HCT116 (cell line): ENCODE data around the gene SPIB. TPM values are rescaled to one million over a fixed set of nuclear protein-coding genes. Genes with fewer than 3 reads are reported as not detected.

Experiments
- ATAC-seq: fragments of 200-7000 bp; cut with Tn5 transposase; 2 replicates; pipeline ENCODE4 v1.9.1; 2020; ENCODE audit warnings: mild to moderate bottlenecking, moderate library complexity
- BruUV-seq: library from RNA; stranded (reverse); fragments of 400-500 nt; replicated peaks from 2 replicates; lab custom pipeline; 2021; lab: Mats Ljungman, UMichigan
- CTCF ChIA-PET: fragments of 300-600 bp; sonication (Branson Sonifier 250); formaldehyde crosslinking; loops from one replicate; lab custom pipeline; 2021; ENCODE audit warnings: antibody characterized with exemption; lab: Charles Lee
- POLR2A ChIA-PET: fragments of 300-600, 350-600 bp; sonication (Branson Sonifier 250); formaldehyde crosslinking; loops from one replicate; lab custom pipeline; 2021; ENCODE audit warnings: antibody characterized with exemption; lab: Charles Lee
- RAD21 ChIA-PET, 2 experiments: fragments of 300-600 bp; sonication (Branson Sonifier 250); formaldehyde crosslinking; loops; one replicate each; lab custom pipeline; 2023; ENCODE audit warnings: low total read pairs in 2 of 2; ENCODE audit not compliant: uncharacterized antibody in 2 of 2, unreplicated experiment in 2 of 2, low non-redundant PET in 1 of 2; lab: Charles Lee
- DNase-seq: peaks from one replicate; pipeline ENCODE4 v3.0.0-alpha.2; 2010; ENCODE audit warnings: low read depth, low spot score
- H2AFZ ChIP-seq: fragments of 200-600 bp; shearing (Covaris generic), sonication (generic); 2 replicates; pipeline ENCODE4 v1.6.1; 2017; ENCODE audit warnings: low read depth, mixed run types, mixed read lengths, antibody characterized with exemption, low read length; ENCODE audit not compliant: poor library complexity, severe bottlenecking
- H3K27ac ChIP-seq: 2 replicates; pipeline ENCODE4 v1.5.1; 2012; ENCODE audit warnings: low read depth, low read length
- H3K27me3 ChIP-seq: fragments of 200-600 bp; sonication (generic); 2 replicates; pipeline ENCODE4 v1.6.1; 2016; ENCODE audit warnings: mixed run types, low read length, mixed read lengths; ENCODE audit not compliant: insufficient read depth
- H3K36me3 ChIP-seq, 2 experiments: fragments of 200-500 bp in 1 of 2; fragments of 200-600 bp in 1 of 2; sonication (Bioruptor generic) in 1 of 2; sonication (generic) in 1 of 2; 2 replicates each; pipeline versions ENCODE4 v1.5.1 to v1.6.1; 2014 to 2016; ENCODE audit warnings: low read length in 2 of 2, inconsistent platforms in 1 of 2, mixed read lengths in 1 of 2, mixed run types in 1 of 2; ENCODE audit not compliant: insufficient read depth in 2 of 2, control insufficient read depth in 1 of 2
- H3K4me1 ChIP-seq, 2 experiments: fragments of 200-600 bp in 1 of 2; sonication (generic) in 1 of 2; 2 replicates each; pipeline versions ENCODE4 v1.5.1 to v1.6.1; 2012 to 2017; ENCODE audit warnings: low read length in 2 of 2, inconsistent platforms in 1 of 2, mild to moderate bottlenecking in 1 of 2, mixed read lengths in 1 of 2, mixed run types in 1 of 2, moderate library complexity in 1 of 2; ENCODE audit not compliant: insufficient read depth in 2 of 2, control insufficient read depth in 1 of 2
- H3K4me2 ChIP-seq: fragments of 200-600 bp; sonication (generic); 2 replicates; pipeline ENCODE4 v1.6.1; 2017; ENCODE audit warnings: mixed run types, low read length, mixed read lengths
- H3K4me3 ChIP-seq, 2 experiments: fragments of 200-600 bp in 1 of 2; sonication (generic) in 1 of 2; replicated peaks in 1 of 2; 2 replicates each; pipeline ENCODE4 v1.5.1; 2011 to 2016; ENCODE audit warnings: low read length in 2 of 2, control low read depth in 1 of 2, low read depth in 1 of 2, mild to moderate bottlenecking in 1 of 2, mixed read lengths in 1 of 2, mixed run types in 1 of 2
- H3K79me2 ChIP-seq: fragments of 200-600 bp; sonication (generic); 2 replicates; pipeline ENCODE4 v1.6.1; 2017; ENCODE audit warnings: mild to moderate bottlenecking, mixed run types, low read length, moderate library complexity, mixed read lengths; ENCODE audit not compliant: insufficient read depth
- H3K9ac ChIP-seq: fragments of 200-600 bp; sonication (generic); 2 replicates; pipeline ENCODE4 v1.6.1; 2016; ENCODE audit warnings: low read length, mixed read lengths
- H3K9me2 ChIP-seq: fragments of 200-600 bp; sonication (generic), shearing (Covaris generic); 2 replicates; pipeline ENCODE4 v1.6.1; 2017; ENCODE audit warnings: mixed run types, mild to moderate bottlenecking, moderate library complexity; ENCODE audit not compliant: insufficient read depth
- H3K9me3 ChIP-seq, 2 experiments: fragments of 200-500 bp in 1 of 2; fragments of 200-600 bp in 1 of 2; sonication (Bioruptor generic) in 1 of 2; sonication (generic) in 1 of 2; 2 replicates each; pipeline ENCODE4 v1.6.1; 2014 to 2017; ENCODE audit warnings: low read length in 2 of 2, mixed read lengths in 2 of 2, inconsistent platforms in 1 of 2, low read depth in 1 of 2, mild to moderate bottlenecking in 1 of 2, mixed run types in 1 of 2, moderate library complexity in 1 of 2; ENCODE audit not compliant: control insufficient read depth in 1 of 2, insufficient read depth in 1 of 2
- H4K20me1 ChIP-seq: fragments of 200-600 bp; sonication (generic), shearing (Covaris generic); 2 replicates; pipeline ENCODE4 v1.6.1; 2017; ENCODE audit warnings: mixed run types, mild to moderate bottlenecking, moderate library complexity; ENCODE audit not compliant: insufficient read depth
- ATF3 ChIP-seq: IDR thresholded peaks from 2 replicates; pipeline ENCODE4 v1.6.1; 2012
- CTCF ChIP-seq, 3 experiments: fragments of 200-600 bp in 1 of 3; sonication (generic) in 1 of 3; IDR thresholded peaks in 2 of 3; conservative IDR thresholded peaks in 1 of 3; 2 replicates each; pipeline ENCODE4 v1.5.1; 2012 to 2017; ENCODE audit warnings: low read depth in 2 of 3, low read length in 2 of 3, antibody characterized with exemption in 1 of 3, borderline replicate concordance in 1 of 3, control low read depth in 1 of 3, mild to moderate bottlenecking in 1 of 3, mixed read lengths in 1 of 3, mixed run types in 1 of 3, moderate library complexity in 1 of 3; ENCODE audit not compliant: insufficient read depth in 1 of 3
- EZH2 ChIP-seq: fragments of 200-600 bp; sonication (generic); IDR thresholded peaks from 2 replicates; pipeline ENCODE4 v1.6.1; 2017; ENCODE audit warnings: antibody characterized with exemption, mixed run types
- MAX ChIP-seq: IDR thresholded peaks from 2 replicates; pipeline ENCODE4 v1.6.1; 2012
- intact Hi-C: fragments of 100-400 bp; cut with micrococcal nuclease; formaldehyde crosslinking; loops from 2 replicates; pipeline ENCODE4 v1.10.0; 2022
- total RNA-seq: library from RNA; stranded (reverse); gene quantifications from one replicate; pipeline ENCODE4 v1.2.1, GENCODE V29; 2021; ENCODE audit not compliant: unreplicated experiment

SPIB gene
- total RNA-seq, 1 experiment from 2014 or later, result 0.96 TPM

GRCh38 chr19:50478901-50479715 lies 60.4 kb downstream of the SPIB start:
- no peaks in the 10 kb centered on the region for H3K9me2 ChIP-seq
- POLR2A ChIA-PET, result interaction anchor here (1.2 kb wide), 1 partner anchor 111 kb away, joined by 3 read pairs; no protein-coding TSS in a partner anchor
- H3K36me3 ChIP-seq, result peaks cover 18 to 36% of the 10 kb centered on the region in 2 experiments; a peak in 3 of 4 replicates

More at GRCh38 chr19:50478901-50479715, 60.4 kb downstream of the SPIB start:
- H3K9me3 ChIP-seq, result no peaks in the 10 kb centered on the region
- no TSS peak for BruUV-seq
- RAD21 ChIA-PET, result no interaction called here
- intact Hi-C loops, result loop anchor here (1.0 kb wide), 1 partner anchor 111 kb away; no protein-coding TSS in a partner anchor
- no peak overlapping the region for H2AFZ ChIP-seq
- no peaks in the 10 kb centered on the region for H3K27me3 ChIP-seq
- no peak overlapping the region for H3K4me2 ChIP-seq
- H4K20me1 ChIP-seq, result no peaks in the 10 kb centered on the region
- peak; percentile 43 for ATAC-seq
- peaks cover 9 to 21% of the 10 kb centered on the region in 2 experiments; a peak in 3 of 4 replicates for H3K4me1 ChIP-seq
- no peak overlapping the region for H3K9ac ChIP-seq
- no peak overlapping the region for H3K4me3 ChIP-seq
- CTCF ChIA-PET, result interaction anchor here (1.8 to 2.3 kb wide), 3 partner anchors 13 to 122 kb away, joined by 6 to 13 read pairs (median 10); no protein-coding TSS in a partner anchor
- DNase-seq, result no peak
- H3K79me2 ChIP-seq, result peaks cover 38% of the 10 kb centered on the region
- H3K27ac ChIP-seq, result no peak overlapping the region
- TF ChIP-seq EZH2, result no peak
- no peak for TF ChIP-seq ATF3
- TF ChIP-seq CTCF (IDR thresholded peaks at IDR 0.05 in 2 of 3, conservative IDR thresholded peaks at IDR 0.05 in 1 of 3; ENCODE audit: borderline replicate concordance in 1 of 3, insufficient read depth in 1 of 3, low read depth in 2 of 3, low read length in 2 of 3), result peak; percentile 94
- TF ChIP-seq MAX, result no peak
- TF ChIP-seq, all 23 proteins: peak for 1
